ENCODE results near the gene MSANTD3.
"Not testable (repeated sequence)": the region's sequence is repeated elsewhere in the genome, so short reads cannot be mapped to it uniquely, and the experiment has no call there.

Gene MSANTD3

DNA sequence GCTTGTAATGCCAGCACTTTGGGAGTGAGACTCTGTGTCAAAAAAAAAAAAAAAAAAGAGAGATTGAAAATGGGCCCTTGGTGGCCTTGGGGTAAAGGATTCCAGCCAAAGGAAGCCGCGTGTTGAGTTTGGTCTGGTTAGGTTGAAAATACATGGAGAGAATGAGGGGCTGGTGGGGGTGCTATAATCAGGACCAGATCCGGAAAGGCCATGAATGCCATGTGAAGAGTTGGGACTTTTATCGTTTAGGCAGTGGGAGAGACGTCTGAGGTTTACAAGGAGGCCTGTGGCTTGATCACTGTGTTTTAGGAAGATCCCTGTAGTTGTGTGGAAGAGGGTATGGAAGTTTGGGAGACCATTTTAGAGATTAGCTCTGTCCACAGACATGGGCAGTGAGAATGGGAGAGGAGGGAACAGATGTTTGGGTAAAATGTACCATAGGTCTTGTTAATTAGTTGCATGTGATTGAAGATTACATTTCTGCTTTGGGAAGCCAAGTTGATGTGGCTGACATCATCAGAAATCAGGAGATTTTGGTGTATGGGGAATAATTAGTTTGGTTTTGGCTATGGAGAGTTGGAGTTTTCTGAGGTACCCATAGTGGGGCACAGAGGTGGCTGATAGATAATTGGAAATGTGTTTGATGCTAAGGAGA lies 3.5 kb downstream of the MSANTD3 start:
- DNase-seq, result no peak

GRCh38 chr9:100431886-100432285 lies 4.9 kb downstream of the MSANTD3 start:
- no peak for DNase-seq

DNA sequence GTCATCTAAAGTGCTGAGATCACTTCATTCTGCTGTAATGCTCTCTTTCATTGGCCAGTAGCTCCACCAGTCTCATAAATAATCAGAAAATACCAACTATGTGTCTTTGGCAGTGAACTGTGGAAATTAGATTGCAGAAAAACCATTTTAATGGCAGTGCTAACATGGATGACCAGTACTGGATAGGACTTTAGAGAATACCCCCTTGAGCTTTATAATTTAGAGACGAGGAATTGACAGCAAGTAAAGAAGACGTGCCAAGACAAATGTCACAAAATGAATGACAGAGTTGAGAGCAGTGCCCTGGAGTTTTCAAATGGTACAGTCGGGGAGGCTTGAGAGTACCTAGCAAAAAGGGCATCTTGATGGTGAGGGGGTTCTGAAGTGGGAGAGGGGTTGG lies 5.8 kb downstream of the MSANTD3 start:
- no peak for DNase-seq

DNA sequence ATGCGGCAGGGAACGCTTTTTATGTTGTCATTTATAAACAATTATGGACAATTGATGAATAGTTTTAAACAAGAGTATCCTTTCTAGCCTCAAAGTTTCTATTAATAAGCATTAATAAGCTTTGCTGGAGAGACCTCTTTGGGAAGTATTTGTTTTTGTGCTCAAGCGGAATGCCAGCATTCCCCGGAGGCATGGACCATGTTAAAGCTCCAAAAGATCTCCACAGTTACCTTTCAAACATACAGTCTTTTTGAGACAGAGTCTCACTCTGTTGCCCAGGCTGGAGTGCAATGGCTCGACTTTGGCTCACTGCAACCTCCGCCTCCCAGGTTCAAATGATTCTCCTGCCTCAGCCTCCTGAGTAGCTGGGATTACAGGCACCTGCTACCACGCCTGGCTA lies 9.6 kb downstream of the MSANTD3 start:
- no peak for DNase-seq

- DNase-seq, result peak; percentile 68
These were observed 11.2 kb downstream of the MSANTD3 start for GRCh38 chr9:100437860-100438805.

DNA sequence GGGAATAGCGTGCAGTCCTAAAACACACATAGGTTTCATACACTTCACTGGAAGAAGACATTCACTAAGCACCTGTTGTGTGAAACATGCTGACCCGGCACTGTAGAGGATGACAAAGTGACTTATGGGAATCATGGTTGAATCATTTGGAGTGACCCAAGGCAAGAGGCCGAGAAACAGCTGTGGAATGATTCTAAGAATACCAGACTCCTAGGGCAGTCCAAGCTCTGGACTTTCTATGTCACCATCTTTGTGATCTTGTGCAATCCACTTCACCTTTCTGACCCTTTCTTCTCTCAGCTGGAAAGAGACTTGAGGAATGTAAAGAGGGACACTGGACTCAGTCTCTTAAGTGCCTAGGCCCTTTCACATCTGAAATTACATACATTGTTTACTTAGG lies 13.1 kb downstream of the MSANTD3 start:
- DNase-seq, result no peak

- DNase-seq, result not testable (repeated sequence)
These were observed 13.5 kb downstream of the MSANTD3 start for GRCh38 chr9:100440487-100440886.

DNA sequence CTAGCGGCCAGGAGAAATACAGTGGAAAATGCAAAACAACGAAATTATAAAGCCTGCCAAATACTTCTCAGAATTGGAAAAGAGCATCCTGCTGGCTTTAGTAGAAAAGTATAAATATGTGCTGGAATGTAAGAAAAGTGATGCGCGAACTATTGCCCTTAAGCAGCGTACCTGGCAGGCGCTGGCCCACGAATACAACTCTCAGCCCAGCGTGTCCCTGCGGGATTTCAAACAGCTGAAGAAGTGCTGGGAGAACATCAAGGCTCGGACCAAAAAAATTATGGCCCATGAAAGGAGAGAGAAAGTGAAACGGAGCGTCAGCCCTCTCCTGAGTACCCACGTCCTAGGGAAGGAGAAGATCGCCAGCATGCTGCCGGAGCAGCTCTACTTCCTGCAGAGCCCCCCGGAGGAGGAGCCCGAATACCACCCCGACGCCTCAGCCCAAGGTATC lies 15.0 kb downstream of the MSANTD3 start:
- DNase-seq, result no peak

DNA sequence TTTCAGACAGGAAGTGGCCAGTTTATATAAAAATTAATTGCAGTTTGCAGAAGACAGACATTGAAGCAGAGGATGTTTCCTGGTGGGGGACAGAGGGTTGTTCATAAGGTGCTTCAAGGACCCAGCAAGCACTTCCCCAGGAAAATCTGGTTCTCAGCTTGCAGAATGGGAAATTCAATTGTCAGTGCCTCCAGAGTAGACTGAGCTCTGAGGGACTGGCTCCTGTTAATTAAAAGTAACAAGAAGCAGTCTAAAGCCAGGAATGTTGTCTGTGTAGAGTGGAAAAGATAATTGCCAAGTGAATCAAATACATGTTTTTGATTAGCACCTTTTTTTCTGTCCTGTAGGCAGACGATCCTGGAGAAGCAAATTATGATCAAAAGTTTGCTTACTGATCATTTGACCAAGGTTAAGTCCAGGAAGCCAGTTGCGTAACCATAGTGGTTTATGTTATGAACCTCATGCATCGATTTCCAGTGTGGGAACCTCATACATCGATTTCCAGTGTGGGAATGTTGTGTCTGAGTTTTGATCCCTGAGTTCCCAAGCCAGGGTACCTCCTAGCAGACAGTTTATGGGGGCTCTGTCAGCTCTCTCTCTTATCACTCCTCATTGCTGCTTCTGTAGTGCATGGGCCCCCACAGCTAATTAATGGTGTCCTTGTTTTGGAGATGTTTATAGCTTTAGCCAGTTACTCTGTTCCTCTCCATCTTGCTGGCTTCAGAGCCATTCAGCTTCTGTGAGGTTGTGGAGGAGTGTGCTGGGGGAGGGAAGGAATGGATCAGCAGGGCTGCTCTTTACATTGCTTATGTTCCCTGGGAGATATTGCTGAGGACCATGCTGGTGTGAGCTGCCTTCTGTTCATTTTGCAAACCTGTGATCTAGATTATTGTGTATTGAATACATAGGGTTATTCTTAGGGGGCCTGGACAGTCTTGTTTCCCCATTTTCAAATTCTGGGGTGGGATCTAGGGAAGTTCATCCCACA lies 17.1 kb downstream of the MSANTD3 start:
- no peak for DNase-seq

- no peak for DNase-seq
These were observed 18.4 kb downstream of the MSANTD3 start for GRCh38 chr9:100445161-100445902.

DNA sequence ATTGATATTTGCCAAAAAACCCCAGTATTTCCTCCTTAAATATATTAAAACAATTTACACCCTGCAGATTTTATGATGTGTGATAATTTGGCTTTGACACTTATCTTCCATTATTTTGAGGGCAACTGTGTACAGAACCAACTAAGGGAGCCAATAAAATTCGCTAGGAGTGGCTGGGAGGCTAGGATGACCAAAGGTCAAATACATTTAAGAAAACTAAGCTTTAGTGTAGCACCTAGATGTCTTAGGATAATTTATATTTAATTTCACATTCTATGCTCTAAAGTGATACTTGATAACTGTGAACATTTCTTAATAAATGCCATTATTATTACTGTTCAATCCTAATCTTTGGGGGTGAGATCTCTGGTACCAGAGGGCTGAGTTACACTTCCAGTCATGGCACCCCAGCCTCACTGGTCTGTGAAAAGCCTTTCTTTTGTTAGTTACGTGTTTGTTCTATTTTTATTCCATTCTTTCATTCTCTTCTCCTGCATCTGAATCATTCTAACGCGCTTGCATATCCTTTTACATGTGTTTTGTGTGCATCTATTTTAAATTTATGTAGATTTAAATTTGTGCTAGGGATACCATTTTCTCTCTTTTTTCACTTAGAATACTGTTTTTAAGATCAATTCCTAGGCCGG lies 19.1 kb downstream of the MSANTD3 start:
- no peak for DNase-seq

DNA sequence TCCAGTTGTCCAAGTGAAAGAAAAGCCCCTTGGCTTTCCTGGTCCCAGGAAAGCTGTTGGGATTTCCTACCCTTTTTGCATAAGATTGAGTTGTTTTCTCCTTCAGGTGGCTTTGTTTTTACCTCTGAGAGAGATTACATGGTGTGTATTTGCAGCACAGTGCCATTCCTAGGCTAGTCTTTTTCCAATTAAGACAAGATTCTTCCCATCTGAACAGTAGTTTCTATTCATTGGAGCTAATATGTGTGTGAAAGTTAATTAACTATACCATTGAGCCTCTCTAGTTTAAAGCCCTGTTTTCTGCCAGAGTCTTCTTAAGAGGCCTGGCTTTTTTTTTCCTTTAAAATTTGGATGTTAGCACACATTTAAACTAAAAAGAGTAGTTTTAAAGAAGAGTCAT lies 20.1 kb downstream of the MSANTD3 start:
- DNase-seq, result no peak

GRCh38 chr9:100448266-100448665 lies 21.3 kb downstream of the MSANTD3 start:
- DNase-seq, result no peak

GRCh38 chr9:100449420-100449819 lies 22.5 kb downstream of the MSANTD3 start:
- DNase-seq, result no peak

DNA sequence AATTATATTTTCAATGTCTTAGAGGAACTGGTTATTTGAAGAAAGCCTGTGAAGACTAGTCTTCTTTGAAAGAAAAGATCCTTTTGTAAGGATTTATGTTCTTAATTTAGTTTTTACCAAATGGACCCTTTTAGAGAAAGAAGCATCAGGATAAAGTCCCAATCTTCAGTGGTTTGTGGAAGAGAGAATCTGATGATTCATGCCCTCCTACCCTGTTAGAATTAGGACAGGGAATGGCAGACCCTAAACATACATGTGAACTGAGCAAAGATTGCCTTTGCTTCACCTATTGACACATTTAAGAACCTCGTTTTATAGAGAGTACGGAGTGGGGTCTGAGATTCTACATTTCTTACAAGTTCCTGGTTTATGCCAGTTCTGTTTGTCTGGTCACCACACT lies 26.0 kb downstream of the MSANTD3 start:
- DNase-seq, result no peak

DNA sequence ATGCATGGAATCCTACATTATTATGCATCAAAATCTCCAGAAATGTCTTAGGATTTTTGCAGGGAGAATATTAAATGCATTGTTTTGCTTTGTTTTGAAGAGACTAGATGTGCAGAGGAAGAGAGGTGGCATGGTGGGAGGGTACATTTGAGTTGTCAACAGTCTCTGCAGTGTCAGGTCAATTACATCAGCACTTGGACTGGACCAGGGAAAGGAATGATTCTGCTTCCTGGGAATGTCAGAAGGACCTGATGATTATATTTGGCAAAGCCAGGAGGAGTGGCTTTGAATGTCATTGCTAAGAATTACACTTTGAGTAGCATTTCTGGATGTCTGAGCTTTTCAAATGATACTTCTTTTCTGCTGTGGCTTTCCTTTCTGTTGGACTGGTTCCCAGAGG lies 28.5 kb downstream of the MSANTD3 start:
- DNase-seq, result no peak

GRCh38 chr9:100457517-100457916 lies 30.6 kb downstream of the MSANTD3 start:
- DNase-seq, result no peak

DNA sequence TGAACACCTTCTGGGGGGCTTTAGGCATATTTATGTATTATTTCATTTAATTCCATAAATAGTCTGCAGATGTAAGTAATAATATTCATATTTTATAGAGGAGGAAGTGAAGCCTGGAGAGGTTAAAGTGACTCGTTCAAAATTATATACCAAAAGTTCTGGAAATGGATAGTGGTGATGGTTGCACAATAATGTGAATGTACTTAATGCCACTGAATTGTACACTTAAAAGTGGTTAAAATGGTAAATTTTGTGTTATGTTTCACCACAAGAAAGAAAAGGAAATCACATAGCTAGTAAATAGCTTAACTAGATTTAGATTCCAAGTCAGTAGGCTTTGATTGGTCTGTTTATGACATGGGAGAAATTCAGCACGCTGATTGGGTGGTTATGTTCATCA lies 33.0 kb downstream of the MSANTD3 start:
- DNase-seq, result no peak

- DNase-seq, result no peak
These were observed 38.3 kb downstream of the MSANTD3 start for GRCh38 chr9:100465274-100465673.

GRCh38 chr9:100465761-100466160 lies 38.8 kb downstream of the MSANTD3 start:
- DNase-seq, result no peak

DNA sequence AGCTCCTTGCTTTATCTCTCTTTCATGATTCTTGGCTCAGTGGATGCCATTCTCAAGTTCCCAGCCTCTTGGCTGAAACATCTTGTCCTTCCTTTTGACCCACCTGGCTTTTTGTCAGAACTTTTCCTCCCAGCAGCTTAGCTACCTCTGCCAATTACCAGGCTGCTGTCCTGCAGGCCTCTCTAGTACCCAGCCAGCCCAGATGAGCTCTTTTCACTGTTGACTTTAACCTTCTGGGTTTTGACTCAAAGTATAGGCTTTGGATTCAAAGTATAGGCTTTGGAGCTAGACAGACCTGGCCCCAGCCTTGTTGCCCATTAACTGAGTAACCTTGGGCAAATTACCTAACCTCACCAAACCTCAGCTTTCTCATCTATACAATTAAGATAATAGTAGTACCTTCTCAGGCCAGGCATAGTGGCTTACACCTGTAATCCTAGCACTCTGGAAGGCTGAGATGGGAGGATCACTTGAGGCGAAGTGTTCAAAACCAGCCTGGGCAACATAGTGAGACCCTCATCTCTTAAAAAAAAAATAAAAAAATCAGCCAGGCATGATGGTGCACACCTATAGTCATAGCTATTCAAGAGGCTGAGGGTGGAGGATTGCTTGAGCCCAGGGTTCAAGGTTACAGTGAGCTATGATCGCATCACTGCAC lies 39.4 kb downstream of the MSANTD3 start:
- DNase-seq, result no peak

Data from amniotic stem cell (primary cell).